Measurements from ENCODE around the gene GRAMD2A. TPM values are rescaled to one million over a fixed set of nuclear protein-coding genes. Genes with fewer than 3 reads are reported as not detected.

GRAMD2A gene
- total RNA-seq, 2 donors from 2014 or later = not detected

DNA sequence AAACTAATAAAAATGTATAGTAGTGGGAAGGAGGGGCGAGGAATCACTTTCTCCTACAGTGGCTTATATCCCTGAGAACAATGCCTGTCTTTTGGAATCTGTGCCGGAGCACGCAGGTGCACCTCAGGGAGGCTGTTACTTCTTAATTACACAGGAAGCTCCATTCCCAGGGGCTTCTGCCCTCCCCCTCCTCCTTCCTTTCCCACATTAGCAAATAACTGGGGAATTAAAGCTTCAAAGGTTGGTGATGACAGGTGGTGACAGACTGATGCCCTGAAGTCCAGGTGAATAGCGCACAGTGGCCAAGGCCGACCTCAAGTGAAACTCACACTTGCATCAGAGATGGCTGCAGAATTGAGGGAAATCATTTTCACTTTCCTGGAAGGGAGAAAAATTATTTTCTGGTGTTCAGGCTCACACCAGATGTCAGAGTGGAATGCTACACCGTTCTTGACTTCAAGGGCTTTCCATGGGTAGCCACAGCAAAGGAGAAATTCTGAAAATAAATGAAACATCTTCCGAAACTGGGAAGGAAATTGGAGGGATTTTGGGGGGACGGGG is 3.7 kb downstream of the GRAMD2A start:
- H3K4me1 Mint-ChIP-seq = peaks cover 10% of the 10 kb centered on the region
- H3K36me3 Mint-ChIP-seq (ENCODE audit: low read depth) = no peaks in the 10 kb centered on the region
- DNase-seq = no peak
- H3K9me3 ChIP-seq (ENCODE audit: control insufficient read depth, low read length, poor library complexity, severe bottlenecking) = no peaks in the 10 kb centered on the region
- no peak overlapping the region for H3K4me3 Mint-ChIP-seq
- no peak for ATAC-seq
- H3K27ac Mint-ChIP-seq = no peak overlapping the region
- peaks cover 24% of the 10 kb centered on the region for H3K27me3 Mint-ChIP-seq

DNA sequence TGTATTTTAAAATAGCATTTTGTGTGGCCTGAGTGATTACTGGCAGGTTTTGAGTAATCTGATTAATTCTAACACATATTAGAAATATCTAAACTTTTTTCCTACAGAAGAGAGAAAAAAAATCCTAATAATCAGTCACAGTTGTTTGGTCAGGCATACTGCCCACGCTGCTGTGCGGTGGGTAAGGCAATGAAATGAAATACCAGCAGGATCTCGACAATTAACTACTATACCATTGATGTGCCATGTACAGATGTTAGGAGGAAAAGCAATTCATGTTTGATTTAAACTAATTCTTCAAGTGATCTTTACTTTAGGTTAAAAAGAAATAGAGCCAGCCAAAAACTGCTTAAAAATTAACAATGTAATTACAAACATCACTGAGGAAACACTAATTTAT is 5.2 kb downstream of the GRAMD2A start:
- no peak for DNase-seq
- H3K27ac Mint-ChIP-seq = no peak overlapping the region
- peaks cover 2% of the 10 kb centered on the region for H3K4me1 Mint-ChIP-seq
- peaks cover 15% of the 10 kb centered on the region for H3K27me3 Mint-ChIP-seq
- H3K36me3 Mint-ChIP-seq (ENCODE audit: low read depth) = no peaks in the 10 kb centered on the region
- H3K4me3 Mint-ChIP-seq = no peak overlapping the region
- ATAC-seq = no peak
- H3K9me3 ChIP-seq (ENCODE audit: control insufficient read depth, low read length, poor library complexity, severe bottlenecking) = no peaks in the 10 kb centered on the region

DNA sequence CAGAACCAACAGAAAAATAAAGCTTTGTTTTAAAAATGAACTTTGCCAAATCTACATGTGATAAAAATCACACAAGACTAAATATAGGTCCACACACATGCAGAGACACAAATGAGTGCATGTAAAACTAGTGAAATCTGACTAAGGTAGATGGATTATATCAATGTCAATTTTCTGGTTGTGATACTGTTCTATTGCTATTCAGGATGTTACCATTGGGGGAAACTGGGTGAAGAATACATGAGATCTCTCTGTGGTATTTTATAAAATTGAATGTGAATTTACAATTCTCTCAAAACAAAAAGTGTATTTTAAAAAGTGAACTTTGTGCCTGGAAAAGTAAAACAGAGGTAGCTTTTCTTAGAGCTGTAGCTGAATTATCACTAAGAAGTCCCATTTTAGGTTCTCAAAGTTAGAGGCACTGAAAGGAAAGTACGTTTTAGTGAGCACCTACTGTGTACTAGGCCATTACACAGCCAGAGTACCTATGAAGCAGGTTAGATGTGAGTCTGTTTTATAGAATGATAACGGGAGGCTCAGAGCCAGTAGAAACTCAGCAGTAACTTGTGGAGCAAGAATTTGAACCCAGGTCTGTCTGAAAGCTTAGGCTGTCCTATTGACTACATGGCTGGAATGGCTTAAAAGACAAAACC is 8.2 kb downstream of the GRAMD2A start:
- Mint-ChIP-seq H3K4me1 (no peaks in the 10 kb centered on the region), H3K27me3 (peaks cover 22% of the 10 kb centered on the region), H3K27ac (no peak overlapping the region), H3K36me3 (ENCODE audit: low read depth) (peaks cover 2% of the 10 kb centered on the region), H3K4me3 (no peak overlapping the region)
- DNase-seq (no peak), ATAC-seq (no peak)
- no peaks in the 10 kb centered on the region for H3K9me3 ChIP-seq (ENCODE audit: control insufficient read depth, low read length, poor library complexity, severe bottlenecking)

GRCh38 chr15:72184165-72184811 is 13.3 kb downstream of the GRAMD2A start:
- DNase-seq (no peak), ATAC-seq (no peak)
- peaks cover 11% of the 10 kb centered on the region for H3K36me3 Mint-ChIP-seq (ENCODE audit: low read depth)
- H3K4me3 Mint-ChIP-seq = no peak overlapping the region
- peaks cover 6% of the 10 kb centered on the region for H3K4me1 Mint-ChIP-seq
- H3K9me3 ChIP-seq (ENCODE audit: control insufficient read depth, low read length, poor library complexity, severe bottlenecking) = no peaks in the 10 kb centered on the region
- peaks cover 41% of the 10 kb centered on the region for H3K27me3 Mint-ChIP-seq
- no peak overlapping the region for H3K27ac Mint-ChIP-seq

GRCh38 chr15:72183781-72184164 is 13.8 kb downstream of the GRAMD2A start:
- peaks cover 11% of the 10 kb centered on the region for H3K36me3 Mint-ChIP-seq (ENCODE audit: low read depth)
- peaks cover 43% of the 10 kb centered on the region for H3K27me3 Mint-ChIP-seq

DNA sequence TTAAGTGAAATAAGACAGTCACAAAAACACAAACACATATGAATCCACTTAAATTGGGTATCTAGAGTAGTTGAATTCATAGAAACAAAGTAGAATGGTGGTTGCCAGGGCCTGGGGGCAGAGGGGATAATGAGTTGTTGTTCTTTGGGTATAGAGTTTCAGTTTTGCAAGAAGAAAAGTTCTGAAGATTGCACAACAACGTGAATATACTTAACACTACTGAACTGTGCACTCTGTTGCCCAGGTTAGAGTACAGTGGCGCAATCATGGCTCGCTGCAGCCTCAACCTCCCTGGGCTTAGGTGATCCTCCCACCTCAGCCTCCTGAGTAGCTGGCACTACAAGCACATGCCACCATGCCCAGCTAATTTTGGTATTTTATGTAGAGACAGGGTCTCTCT is 14.9 kb downstream of the GRAMD2A start:
- DNase-seq (no peak), ATAC-seq (no peak)
- Mint-ChIP-seq H3K36me3 (ENCODE audit: low read depth) (peaks cover 11% of the 10 kb centered on the region), H3K4me3 (no peak overlapping the region), H3K27ac (no peak overlapping the region), H3K4me1 (peaks cover 6% of the 10 kb centered on the region), H3K27me3 (peaks cover 43% of the 10 kb centered on the region)
- no peaks in the 10 kb centered on the region for H3K9me3 ChIP-seq (ENCODE audit: control insufficient read depth, low read length, poor library complexity, severe bottlenecking)

More at GRCh38 chr15:72183781-72184164, 13.8 kb downstream of the GRAMD2A start:
- DNase-seq (no peak), ATAC-seq (no peak)
- H3K4me1 Mint-ChIP-seq = peaks cover 6% of the 10 kb centered on the region
- H3K9me3 ChIP-seq (ENCODE audit: control insufficient read depth, low read length, poor library complexity, severe bottlenecking) = no peaks in the 10 kb centered on the region
- H3K4me3 Mint-ChIP-seq = no peak overlapping the region
- H3K27ac Mint-ChIP-seq = no peak overlapping the region

- Mint-ChIP-seq H3K4me1 (peaks cover 6% of the 10 kb centered on the region), H3K27ac (no peak overlapping the region), H3K4me3 (no peak overlapping the region), H3K27me3 (peaks cover 43% of the 10 kb centered on the region), H3K36me3 (ENCODE audit: low read depth) (peaks cover 11% of the 10 kb centered on the region)
- no peaks in the 10 kb centered on the region for H3K9me3 ChIP-seq (ENCODE audit: control insufficient read depth, low read length, poor library complexity, severe bottlenecking)
- no peak for DNase-seq
- ATAC-seq = no peak
These were observed 15.3 kb downstream of the GRAMD2A start for GRCh38 chr15:72182244-72182643.

DNA sequence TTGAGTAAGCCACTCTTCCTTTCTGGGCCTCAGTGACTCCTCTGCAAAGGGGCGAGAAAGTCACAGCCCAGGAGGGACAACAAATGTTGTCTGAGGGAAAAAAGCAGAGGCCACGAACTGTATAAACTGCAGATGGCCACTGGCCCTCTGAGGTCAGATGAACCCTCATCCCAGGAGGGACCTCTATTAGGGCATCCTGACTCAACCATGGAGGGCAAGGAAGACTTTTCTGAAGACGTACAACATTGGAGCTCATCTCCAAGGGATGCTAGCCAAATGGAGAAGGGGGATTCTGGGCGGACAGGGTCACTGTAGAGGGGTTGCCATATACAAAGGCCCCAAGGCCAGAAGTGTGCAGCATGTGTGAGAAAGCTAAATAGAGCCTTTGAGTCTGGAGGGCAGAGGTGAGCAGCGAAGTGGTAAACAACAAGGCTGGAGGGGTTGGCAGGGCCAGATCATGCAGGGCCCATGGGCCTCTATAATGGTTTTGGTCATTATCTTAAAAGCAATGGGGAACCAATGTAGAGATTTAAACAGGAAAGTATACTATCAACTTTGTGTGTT is 16.7 kb downstream of the GRAMD2A start:
- no peak overlapping the region for H3K4me3 Mint-ChIP-seq
- no peak for ATAC-seq
- no peaks in the 10 kb centered on the region for H3K9me3 ChIP-seq (ENCODE audit: control insufficient read depth, low read length, poor library complexity, severe bottlenecking)
- peaks cover 43% of the 10 kb centered on the region for H3K27me3 Mint-ChIP-seq
- DNase-seq = no peak
- H3K27ac Mint-ChIP-seq = no peak overlapping the region
- peaks cover 11% of the 10 kb centered on the region for H3K36me3 Mint-ChIP-seq (ENCODE audit: low read depth)
- peaks cover 6% of the 10 kb centered on the region for H3K4me1 Mint-ChIP-seq

- H3K27ac Mint-ChIP-seq = no peak overlapping the region
- peaks cover 9% of the 10 kb centered on the region for H3K36me3 Mint-ChIP-seq (ENCODE audit: low read depth)
- H3K4me1 Mint-ChIP-seq = peaks cover 10% of the 10 kb centered on the region
- no peak for DNase-seq
- peaks cover 43% of the 10 kb centered on the region for H3K27me3 Mint-ChIP-seq
- no peak overlapping the region for H3K4me3 Mint-ChIP-seq
- no peak for ATAC-seq
- H3K9me3 ChIP-seq (ENCODE audit: control insufficient read depth, low read length, poor library complexity, severe bottlenecking) = no peaks in the 10 kb centered on the region
These were observed 17.5 kb downstream of the GRAMD2A start for GRCh38 chr15:72179950-72180581.

- peaks cover 9% of the 10 kb centered on the region for H3K36me3 Mint-ChIP-seq (ENCODE audit: low read depth)
- no peak for DNase-seq
- H3K9me3 ChIP-seq (ENCODE audit: control insufficient read depth, low read length, poor library complexity, severe bottlenecking) = no peaks in the 10 kb centered on the region
- ATAC-seq = no peak
- H3K4me3 Mint-ChIP-seq = no peak overlapping the region
- peaks cover 53% of the 10 kb centered on the region for H3K27me3 Mint-ChIP-seq
- H3K4me1 Mint-ChIP-seq = peaks cover 13% of the 10 kb centered on the region
- H3K27ac Mint-ChIP-seq = no peak overlapping the region
These were observed 18.5 kb downstream of the GRAMD2A start for GRCh38 chr15:72178976-72179585.

- no peak overlapping the region for H3K4me3 Mint-ChIP-seq
- no peak overlapping the region for H3K27ac Mint-ChIP-seq
- H3K4me1 Mint-ChIP-seq = peaks cover 13% of the 10 kb centered on the region
- H3K36me3 Mint-ChIP-seq (ENCODE audit: low read depth) = peaks cover 9% of the 10 kb centered on the region
- DNase-seq (no peak), ATAC-seq (no peak)
- H3K9me3 ChIP-seq (ENCODE audit: control insufficient read depth, low read length, poor library complexity, severe bottlenecking) = no peaks in the 10 kb centered on the region
- H3K27me3 Mint-ChIP-seq = peaks cover 41% of the 10 kb centered on the region
These were observed 20.8 kb downstream of the GRAMD2A start for GRCh38 chr15:72176743-72177142.

DNA sequence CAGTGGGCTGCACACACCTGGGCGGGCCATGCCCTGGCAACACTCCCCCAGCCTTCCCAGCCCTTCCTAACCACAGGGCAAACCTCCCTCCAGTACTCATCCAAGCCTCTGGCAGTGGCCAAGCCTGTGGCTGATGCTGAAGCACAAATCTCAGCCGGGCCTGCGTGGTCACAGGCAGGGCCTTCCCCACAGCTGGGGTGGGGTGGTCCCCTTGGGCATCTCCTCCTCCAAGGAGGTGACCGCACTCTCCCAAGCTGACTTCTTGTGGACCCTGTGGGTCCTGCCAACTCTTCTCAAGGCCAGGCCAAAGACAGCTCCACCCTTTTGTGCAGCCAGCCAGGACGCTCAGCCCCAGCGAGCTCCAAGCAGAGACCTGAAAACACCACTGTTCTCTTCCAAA is 21.4 kb downstream of the GRAMD2A start:
- Mint-ChIP-seq H3K4me3 (no peak overlapping the region), H3K36me3 (ENCODE audit: low read depth) (peaks cover 4% of the 10 kb centered on the region), H3K4me1 (peaks cover 10% of the 10 kb centered on the region), H3K27ac (no peak overlapping the region), H3K27me3 (peaks cover 35% of the 10 kb centered on the region)
- H3K9me3 ChIP-seq (ENCODE audit: control insufficient read depth, low read length, poor library complexity, severe bottlenecking) = no peaks in the 10 kb centered on the region
- DNase-seq = no peak
- no peak for ATAC-seq

All from T-helper 17 cell (primary cell).